Osteocyte (in vitro differentiated cells): ENCODE measurements around the gene CACNG1. TPM values are rescaled to one million over a fixed set of nuclear protein-coding genes. Genes with fewer than 3 reads are reported as not detected.

Experiments
- DNase-seq: peaks from one replicate; pipeline ENCODE4 v3.0.0; 2021; ENCODE audit warnings: mixed read lengths; ENCODE audit not compliant: unreplicated experiment; ENCODE audit errors: extremely low spot score
- H3K27ac Mint-ChIP-seq: one replicate; pipeline ENCODE4 v1.8.0; 2021; ENCODE audit warnings: mild to moderate bottlenecking, mixed read lengths; ENCODE audit not compliant: unreplicated experiment
- H3K27me3 Mint-ChIP-seq: one replicate; pipeline ENCODE4 v1.8.0; 2021; ENCODE audit warnings: mixed read lengths; ENCODE audit not compliant: unreplicated experiment
- H3K36me3 Mint-ChIP-seq: one replicate; pipeline ENCODE4 v1.8.0; 2021; ENCODE audit warnings: mixed read lengths; ENCODE audit not compliant: unreplicated experiment
- H3K4me1 Mint-ChIP-seq: one replicate; pipeline ENCODE4 v1.8.0; 2021; ENCODE audit warnings: mixed read lengths; ENCODE audit not compliant: unreplicated experiment
- H3K4me3 Mint-ChIP-seq: one replicate; pipeline ENCODE4 v1.8.0; 2021; ENCODE audit warnings: mild to moderate bottlenecking, moderate library complexity, mixed read lengths; ENCODE audit not compliant: unreplicated experiment
- H3K9me3 Mint-ChIP-seq: one replicate; pipeline ENCODE4 v1.8.0; 2021; ENCODE audit warnings: mixed read lengths; ENCODE audit not compliant: unreplicated experiment
- CTCF ChIP-seq: fragments of 200-600 bp; sonication (generic); IDR thresholded peaks from 2 replicates; pipeline ENCODE4 v1.5.0; 2021; ENCODE audit warnings: antibody characterized with exemption, mild to moderate bottlenecking, moderate library complexity
- total RNA-seq: library from RNA; stranded (reverse); gene quantifications from 2 replicates; pipeline ENCODE4 v1.2.1, GENCODE V29; 2021

CACNG1 gene
- total RNA-seq, 1 donor from 2014 or later, result not detected

GRCh38 chr17:67051837-67052236 lies 7.5 kb downstream of the CACNG1 start:
- Mint-ChIP-seq H3K9me3 (peaks cover 21% of the 10 kb centered on the region), H3K4me3 (no peak overlapping the region), H3K27me3 (no peaks in the 10 kb centered on the region), H3K4me1 (no peaks in the 10 kb centered on the region), H3K27ac (no peak overlapping the region), H3K36me3 (peaks cover 5% of the 10 kb centered on the region)
- DNase-seq, result no peak
- no peak for TF ChIP-seq CTCF

- peaks cover 5% of the 10 kb centered on the region for H3K36me3 Mint-ChIP-seq
- DNase-seq, result peak; percentile 73
- no peaks in the 10 kb centered on the region for H3K27me3 Mint-ChIP-seq
- no peaks in the 10 kb centered on the region for H3K4me1 Mint-ChIP-seq
- no peak overlapping the region for H3K4me3 Mint-ChIP-seq
- no peak for TF ChIP-seq CTCF
- no peak overlapping the region for H3K27ac Mint-ChIP-seq
- peaks cover 15% of the 10 kb centered on the region for H3K9me3 Mint-ChIP-seq
These were observed 8.5 kb downstream of the CACNG1 start for GRCh38 chr17:67052720-67053437.

- peak; percentile 68 for DNase-seq
- H3K27me3 Mint-ChIP-seq, result no peaks in the 10 kb centered on the region
- H3K4me3 Mint-ChIP-seq, result no peak overlapping the region
- peaks cover 14% of the 10 kb centered on the region for H3K9me3 Mint-ChIP-seq
- no peak overlapping the region for H3K27ac Mint-ChIP-seq
- TF ChIP-seq CTCF, result no peak
- peaks cover 5% of the 10 kb centered on the region for H3K36me3 Mint-ChIP-seq
- no peaks in the 10 kb centered on the region for H3K4me1 Mint-ChIP-seq
These were observed 9.2 kb downstream of the CACNG1 start for GRCh38 chr17:67053438-67054000.

GRCh38 chr17:67054011-67054591 lies 9.7 kb downstream of the CACNG1 start:
- H3K27ac Mint-ChIP-seq, result no peak overlapping the region
- peak; percentile 78 for DNase-seq
- TF ChIP-seq CTCF, result no peak
- peaks cover 8% of the 10 kb centered on the region for H3K9me3 Mint-ChIP-seq
- no peaks in the 10 kb centered on the region for H3K27me3 Mint-ChIP-seq
- no peak overlapping the region for H3K4me3 Mint-ChIP-seq
- H3K36me3 Mint-ChIP-seq, result no peaks in the 10 kb centered on the region
- H3K4me1 Mint-ChIP-seq, result no peaks in the 10 kb centered on the region

- Mint-ChIP-seq H3K27ac (no peak overlapping the region), H3K9me3 (peaks cover 5% of the 10 kb centered on the region), H3K36me3 (no peaks in the 10 kb centered on the region), H3K4me3 (no peak overlapping the region), H3K27me3 (no peaks in the 10 kb centered on the region), H3K4me1 (no peaks in the 10 kb centered on the region)
- no peak for DNase-seq
- TF ChIP-seq CTCF, result no peak
These were observed 10.3 kb downstream of the CACNG1 start for GRCh38 chr17:67054608-67055007.
